ENCODE measurements around the gene ACKR1.

The ACKR1 gene

GRCh38 chr1:159187647-159188374, 16.9 kb upstream of the ACKR1 start:
- DNase-seq (ENCODE audit: low read depth in 2 of 2), result no peak

GRCh38 chr1:159188375-159188788, 16.3 kb upstream of the ACKR1 start:
- DNase-seq (ENCODE audit: low read depth in 2 of 2), result no peak

DNA sequence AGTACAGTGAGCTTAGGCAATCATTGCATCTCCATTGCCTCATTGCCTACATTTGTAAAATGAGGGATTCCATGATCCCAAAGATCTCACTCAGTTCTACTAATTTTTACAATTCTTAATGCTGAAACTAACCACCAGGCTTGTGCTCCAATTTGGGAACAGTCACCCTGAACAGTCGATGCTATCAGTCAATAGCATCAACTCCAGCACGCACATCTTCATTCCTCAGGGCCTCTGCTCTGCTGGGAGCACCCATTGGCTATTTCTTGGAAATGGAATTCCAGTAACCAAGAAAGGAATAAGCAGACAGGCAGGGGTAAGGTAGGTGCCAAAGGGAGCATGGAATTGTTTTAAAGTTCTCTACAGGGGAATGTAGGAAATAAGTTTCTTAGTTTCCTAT, 14.2 kb upstream of the ACKR1 start:
- DNase-seq (ENCODE audit: low read depth in 2 of 2), result no peak

DNA sequence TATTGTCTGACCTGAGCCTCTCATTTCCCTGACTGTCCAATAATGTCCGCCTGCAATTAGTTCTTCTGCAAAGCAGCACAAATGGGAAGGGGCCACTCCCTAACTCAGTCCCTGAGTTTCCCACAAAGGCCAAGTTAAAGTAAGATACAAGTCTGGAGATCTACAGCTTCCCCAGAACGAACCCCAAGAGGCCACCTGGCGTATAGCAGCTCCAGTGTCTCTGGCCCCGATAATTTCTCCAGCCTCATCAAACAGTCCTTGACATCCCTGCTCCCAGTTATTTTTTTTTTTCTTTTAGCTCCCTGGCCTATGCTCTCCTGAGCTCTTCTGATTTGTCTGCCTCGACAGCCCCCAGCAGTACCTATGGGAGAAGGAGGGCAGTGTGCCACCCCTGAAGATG, 8.1 kb upstream of the ACKR1 start:
- DNase-seq (ENCODE audit: low read depth in 2 of 2), result no peak

DNA sequence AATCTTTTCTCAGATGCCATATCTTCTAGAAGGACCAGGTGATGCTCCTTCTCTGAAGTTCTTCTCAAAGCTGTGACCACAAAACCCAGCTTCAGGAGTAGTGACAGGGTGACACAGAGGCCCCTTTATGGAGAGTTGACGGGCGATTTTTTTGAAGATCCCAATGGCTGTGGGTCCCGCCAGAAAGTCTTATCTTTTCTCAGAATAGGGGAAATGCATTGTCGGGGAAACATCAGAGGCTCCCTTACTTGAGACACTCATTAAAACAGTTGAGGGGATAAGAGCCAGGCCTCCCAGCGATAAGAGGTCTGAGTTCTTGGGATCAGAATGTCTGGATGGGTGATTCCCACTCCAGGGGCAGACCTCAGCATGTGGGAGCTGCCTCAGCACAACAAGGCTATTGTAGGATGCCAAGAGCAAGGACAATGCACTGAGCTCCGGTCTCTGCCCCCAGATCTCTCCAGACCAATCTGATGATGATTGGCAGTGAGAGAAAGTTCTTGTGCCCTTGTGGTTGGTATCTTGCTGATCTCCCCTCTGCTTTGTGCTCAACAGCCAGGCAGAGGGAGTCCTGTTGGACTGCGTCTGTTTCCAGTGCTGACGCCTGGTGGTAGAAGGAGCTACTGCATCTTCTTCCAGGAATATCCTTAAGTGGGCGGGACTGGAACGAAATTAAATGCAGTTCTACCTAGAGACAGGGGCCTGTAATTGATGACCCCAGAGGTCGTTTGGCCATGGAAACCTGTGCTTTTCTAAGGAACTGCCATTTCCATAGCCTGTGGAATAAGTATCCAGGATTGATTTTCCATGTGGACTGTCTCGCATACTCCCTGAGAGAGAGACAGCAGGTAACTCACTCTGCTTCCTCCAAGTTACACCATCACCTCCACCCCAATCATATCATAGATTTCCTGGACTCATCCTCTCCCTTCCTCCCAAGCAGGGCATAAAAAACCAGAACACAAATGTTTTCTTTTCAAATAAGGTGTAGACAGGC, 6.8 kb upstream of the ACKR1 start:
- peak; percentile 3 to 29 for DNase-seq (ENCODE audit: low read depth in 2 of 2)

- DNase-seq (ENCODE audit: low read depth in 2 of 2), result no peak
Measured at GRCh38 chr1:159199901-159200300, 4.8 kb upstream of the ACKR1 start.

DNA sequence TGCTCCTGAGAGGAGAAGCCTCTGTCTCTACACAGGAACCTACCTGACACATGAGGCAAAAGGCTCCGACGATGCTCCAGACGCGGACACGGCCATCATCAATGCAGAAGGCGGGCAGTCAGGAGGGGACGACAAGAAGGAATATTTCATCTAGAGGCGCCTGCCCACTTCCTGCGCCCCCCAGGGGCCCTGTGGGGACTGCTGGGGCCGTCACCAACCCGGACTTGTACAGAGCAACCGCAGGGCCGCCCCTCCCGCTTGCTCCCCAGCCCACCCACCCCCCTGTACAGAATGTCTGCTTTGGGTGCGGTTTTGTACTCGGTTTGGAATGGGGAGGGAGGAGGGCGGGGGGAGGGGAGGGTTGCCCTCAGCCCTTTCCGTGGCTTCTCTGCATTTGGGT, 3.9 kb upstream of the ACKR1 start:
- no peak for DNase-seq (ENCODE audit: low read depth in 2 of 2)

- DNase-seq (ENCODE audit: low read depth in 2 of 2), result no peak
Measured at GRCh38 chr1:159201642-159202041, 3.0 kb upstream of the ACKR1 start.

DNA sequence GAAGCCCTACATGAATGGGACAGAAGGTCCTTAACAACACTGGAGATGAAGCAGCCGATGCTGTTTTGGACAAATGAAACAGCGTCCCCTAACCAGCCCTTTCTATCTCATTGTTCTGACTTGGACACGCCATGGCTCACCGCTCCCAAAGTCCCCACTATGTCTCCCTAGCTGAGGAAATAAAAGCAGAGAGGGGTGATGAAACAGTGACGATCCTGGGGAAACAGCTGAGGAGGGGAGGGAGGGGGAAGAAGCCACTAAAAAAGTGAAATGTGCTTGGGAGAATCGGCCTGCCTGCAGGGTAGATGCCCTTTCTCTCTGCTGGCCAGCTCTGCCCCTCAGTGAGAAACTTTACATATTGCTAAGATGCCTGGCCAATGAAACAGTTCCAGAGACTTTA, 1.1 kb upstream of the ACKR1 start:
- no peak for DNase-seq (ENCODE audit: low read depth in 2 of 2)

DNA sequence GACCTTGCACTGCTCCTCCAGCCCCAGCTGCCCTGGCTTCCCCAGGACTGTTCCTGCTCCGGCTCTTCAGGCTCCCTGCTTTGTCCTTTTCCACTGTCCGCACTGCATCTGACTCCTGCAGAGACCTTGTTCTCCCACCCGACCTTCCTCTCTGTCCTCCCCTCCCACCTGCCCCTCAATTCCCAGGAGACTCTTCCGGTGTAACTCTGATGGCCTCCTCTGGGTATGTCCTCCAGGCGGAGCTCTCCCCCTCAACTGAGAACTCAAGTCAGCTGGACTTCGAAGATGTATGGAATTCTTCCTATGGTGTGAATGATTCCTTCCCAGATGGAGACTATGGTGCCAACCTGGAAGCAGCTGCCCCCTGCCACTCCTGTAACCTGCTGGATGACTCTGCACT, 550 bp downstream of the ACKR1 start:
- DNase-seq (ENCODE audit: low read depth in 2 of 2), result no peak

DNA sequence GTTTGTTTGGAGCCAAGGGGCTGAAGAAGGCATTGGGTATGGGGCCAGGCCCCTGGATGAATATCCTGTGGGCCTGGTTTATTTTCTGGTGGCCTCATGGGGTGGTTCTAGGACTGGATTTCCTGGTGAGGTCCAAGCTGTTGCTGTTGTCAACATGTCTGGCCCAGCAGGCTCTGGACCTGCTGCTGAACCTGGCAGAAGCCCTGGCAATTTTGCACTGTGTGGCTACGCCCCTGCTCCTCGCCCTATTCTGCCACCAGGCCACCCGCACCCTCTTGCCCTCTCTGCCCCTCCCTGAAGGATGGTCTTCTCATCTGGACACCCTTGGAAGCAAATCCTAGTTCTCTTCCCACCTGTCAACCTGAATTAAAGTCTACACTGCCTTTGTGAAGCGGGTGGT, 1.4 kb downstream of the ACKR1 start:
- no peak for DNase-seq (ENCODE audit: low read depth in 2 of 2)

GRCh38 chr1:159207080-159207479, 2.4 kb downstream of the ACKR1 start:
- DNase-seq (ENCODE audit: low read depth in 2 of 2), result no peak

DNA sequence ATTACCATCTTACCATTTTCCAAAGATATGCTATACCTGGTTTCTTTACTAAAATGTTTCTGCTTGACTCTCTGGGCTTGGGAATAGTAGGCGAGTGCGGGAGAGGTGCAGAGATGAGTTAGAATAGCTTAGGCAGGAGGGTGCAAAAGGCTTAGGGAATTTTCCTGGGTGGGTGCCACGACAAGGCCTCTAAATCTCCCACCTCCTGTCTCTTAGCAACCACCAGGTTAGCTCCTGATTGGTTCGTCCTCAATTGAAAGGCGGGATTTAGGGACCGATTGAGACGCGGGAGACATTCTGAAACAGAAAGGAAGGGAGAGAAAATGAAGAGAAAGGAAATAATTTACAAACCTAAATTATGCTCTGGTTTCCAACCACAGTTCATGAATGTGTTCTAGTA, 3.1 kb downstream of the ACKR1 start:
- no peak for DNase-seq (ENCODE audit: low read depth in 2 of 2)

- DNase-seq (ENCODE audit: low read depth in 2 of 2), result no peak
Measured at GRCh38 chr1:159208175-159208825, 3.6 kb downstream of the ACKR1 start.

DNA sequence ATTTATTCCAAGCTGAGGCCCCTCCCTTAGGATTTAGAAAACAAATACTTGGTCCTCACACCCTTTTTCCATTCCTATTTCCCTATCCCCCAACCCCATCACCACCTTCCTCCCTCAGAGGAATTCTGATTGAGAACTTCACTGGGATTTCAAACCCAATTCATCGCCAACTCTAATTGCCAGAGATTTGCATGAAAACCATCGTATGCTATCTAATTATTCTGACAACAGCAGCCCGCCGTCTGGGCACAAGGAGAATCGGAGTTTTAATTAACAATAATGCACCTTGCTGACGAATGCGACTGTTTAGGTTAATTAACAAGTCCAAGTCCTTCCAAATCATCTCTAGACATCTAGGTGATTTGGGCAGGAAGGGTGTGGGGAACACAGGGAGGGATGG, 4.4 kb downstream of the ACKR1 start:
- no peak for DNase-seq (ENCODE audit: low read depth in 2 of 2)

DNA sequence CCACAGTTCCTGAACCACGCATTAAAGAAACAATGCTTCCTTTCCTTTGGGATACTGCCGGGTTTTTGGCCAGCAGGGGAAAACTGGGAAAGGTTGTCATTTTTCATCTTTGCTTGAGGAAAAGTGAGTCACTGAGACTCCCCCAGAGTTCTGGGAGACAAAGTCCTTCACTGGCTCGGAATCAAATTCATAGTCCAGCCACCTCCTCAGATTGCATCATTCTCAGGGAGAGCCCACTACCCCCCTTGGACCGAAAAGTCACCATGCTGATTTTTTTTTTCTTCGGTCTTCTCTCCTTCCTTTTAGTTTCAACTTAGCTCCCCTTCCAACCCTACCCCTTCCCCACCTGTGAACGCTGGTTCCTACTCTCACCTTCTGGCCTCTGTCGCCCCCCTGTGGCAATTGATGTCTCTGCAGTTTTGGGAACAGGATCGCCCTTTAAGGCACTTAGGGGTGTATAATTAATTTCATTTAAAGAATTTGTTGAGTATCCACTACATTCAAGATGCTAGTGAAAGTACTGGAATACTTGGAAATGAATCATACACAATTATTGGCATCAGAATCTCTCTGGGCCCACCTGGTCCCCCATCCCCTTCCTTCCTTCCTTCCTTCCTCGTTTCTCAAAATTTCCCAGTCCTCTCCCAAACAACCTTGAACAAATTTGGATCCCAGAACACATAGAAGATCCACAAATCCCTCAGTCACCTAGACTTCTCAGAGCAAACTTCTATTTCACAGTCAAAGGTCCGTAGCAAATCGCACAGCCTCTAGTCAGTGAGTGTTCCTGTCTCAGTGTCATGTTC, 6.9 kb downstream of the ACKR1 start:
- peak; percentile 28 to 39 for DNase-seq (ENCODE audit: low read depth in 2 of 2)

GRCh38 chr1:159212596-159212995, 7.9 kb downstream of the ACKR1 start:
- no peak for DNase-seq (ENCODE audit: low read depth in 2 of 2)

GRCh38 chr1:159214149-159214760, 9.6 kb downstream of the ACKR1 start:
- DNase-seq (ENCODE audit: low read depth in 2 of 2), result peak; percentile 10 to 15

DNA sequence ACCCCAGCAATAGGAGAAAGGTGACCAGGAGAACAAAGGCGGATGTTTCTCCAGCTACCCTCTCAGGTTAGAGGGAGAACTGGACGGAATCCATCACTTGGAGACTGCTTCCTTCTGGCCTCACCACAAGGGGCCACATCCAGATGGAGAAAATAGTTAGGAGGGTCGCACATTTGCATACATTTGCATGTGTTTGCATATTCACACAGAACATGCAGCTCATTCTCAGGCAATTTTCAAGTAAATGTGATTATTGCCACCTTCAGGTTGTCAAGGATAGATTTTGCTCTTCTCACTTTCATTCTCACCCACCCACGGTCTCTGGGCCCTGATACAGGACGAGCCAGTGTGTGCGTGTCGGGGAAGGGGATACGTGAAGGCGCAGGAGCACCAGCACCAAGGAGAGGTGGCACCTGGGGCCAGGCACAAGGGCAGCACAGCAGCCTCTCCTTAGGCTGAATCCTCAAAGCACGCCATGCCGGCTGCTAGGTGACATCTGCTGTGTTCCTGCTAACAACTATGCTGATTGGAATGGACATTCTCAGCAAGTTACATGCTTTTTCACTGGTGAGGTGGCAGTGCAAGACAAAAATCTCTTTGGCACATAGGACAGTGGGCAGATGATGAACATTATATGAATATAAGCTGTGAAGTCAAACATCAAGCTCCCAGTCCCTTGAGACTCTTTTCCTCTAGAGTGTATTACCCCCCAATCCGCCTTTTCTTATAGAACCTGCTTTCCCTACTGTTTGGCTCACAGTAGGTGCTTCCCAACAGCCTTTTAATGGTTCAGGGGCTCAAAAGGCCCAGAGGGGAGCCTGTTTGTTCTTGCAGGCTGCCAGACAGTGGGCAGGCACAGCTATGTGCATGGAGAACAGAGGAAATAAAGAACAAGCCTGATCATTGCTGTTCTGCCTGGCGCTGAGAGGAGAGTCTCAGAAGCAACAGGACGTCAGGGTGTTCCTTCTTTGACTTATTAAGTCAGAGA, 14.3 kb downstream of the ACKR1 start:
- DNase-seq (ENCODE audit: low read depth in 2 of 2), result no peak
